Putamen (tissue), 1 donor: ENCODE results near the gene FILIP1L.

ENCODE experiments used
- DNase-seq: peaks from one replicate; pipeline ENCODE4 v3.0.0-alpha.2; 2016; ENCODE audit warnings: low spot score

FILIP1L gene

GRCh38 chr3:100125161-100125938 is 11.0 kb upstream of the FILIP1L start:
- DNase-seq = no peak

DNA sequence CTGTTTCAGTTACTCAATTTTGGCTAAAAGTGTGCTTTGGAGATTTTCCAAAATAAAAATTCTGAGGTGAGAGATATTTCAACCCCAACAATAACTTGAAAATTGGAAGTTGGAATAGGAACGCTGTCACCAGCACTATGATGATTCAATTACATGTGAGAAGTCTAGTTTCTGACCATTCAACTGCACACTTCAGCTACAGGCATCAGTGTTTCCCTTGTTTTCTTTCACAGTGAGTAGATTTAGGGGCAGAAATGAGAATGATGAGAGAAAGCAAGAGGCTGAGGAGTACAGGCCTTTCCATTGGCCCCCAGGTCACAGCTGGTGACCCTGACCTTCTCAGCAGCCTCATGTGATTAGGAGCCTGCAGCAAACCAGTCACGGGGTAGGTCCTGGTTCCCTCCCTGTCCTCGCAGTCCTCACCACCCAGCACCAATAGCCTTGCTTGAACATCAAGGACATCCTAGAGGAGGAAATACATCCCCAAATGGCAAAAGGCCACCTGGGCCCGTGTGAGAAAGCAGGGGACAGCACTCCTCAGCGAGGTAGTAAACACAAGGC is 10.0 kb upstream of the FILIP1L start:
- DNase-seq = no peak

- DNase-seq = no peak
Observed at GRCh38 chr3:100123112-100123511, 8.8 kb upstream of the FILIP1L start.

GRCh38 chr3:100122321-100122720 is 8.0 kb upstream of the FILIP1L start:
- no peak for DNase-seq

DNA sequence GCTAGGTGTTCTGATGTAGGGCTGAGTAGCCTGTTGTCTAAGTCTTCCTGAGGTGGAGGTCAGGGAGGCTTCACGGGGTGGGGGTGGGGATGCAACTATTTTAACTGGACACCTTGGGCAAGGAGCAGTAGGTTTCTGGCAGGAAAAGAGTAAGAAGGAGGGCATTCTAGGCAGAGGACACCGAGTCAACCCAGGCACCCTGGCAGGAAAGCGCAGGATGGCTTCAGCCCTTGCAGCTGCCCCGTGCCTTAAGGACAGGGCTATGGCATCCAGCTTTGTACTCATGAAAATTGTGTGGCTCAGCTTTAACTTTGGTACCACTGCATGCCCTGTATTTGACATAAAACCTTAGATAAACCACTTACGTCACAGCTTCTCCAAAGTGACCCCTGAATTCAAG is 6.4 kb upstream of the FILIP1L start:
- DNase-seq = no peak

DNA sequence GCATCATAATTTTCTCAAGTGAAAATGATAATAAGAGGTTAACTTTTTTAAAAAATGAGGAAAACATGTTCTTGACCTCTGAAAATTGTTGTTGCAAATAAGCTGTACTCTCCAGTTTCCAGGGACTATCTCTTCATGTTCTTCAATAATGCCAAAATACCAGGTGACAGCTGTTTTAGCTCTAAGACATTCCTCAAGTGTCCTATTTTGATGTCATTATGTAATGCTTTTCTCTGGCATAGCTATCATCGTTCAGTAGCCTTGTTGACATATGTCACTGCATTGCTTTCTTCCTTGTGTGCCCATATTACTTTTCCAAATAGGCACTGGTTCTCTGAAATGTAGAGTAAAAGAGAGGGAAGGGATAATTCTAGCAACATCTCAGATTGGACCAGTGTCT is 5.7 kb upstream of the FILIP1L start:
- DNase-seq = no peak

DNA sequence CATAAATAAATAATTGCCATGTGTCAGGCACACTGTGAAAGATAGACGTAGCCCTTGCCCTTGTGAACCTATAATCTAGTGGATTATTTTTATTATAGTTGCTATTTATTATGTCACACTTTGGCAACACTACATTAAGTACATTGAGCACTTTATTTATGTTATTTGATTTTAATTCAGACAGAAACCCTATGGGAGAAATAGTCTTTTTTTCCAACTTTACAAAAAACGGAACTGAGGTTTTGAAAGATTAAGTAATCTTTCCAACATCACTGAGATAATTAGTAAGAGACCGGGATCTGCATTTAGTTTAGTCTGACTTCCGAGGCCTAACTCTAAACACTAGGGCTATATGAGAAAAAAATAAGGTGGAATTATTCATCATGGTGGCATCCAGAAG is 2.8 kb upstream of the FILIP1L start:
- DNase-seq = no peak

DNA sequence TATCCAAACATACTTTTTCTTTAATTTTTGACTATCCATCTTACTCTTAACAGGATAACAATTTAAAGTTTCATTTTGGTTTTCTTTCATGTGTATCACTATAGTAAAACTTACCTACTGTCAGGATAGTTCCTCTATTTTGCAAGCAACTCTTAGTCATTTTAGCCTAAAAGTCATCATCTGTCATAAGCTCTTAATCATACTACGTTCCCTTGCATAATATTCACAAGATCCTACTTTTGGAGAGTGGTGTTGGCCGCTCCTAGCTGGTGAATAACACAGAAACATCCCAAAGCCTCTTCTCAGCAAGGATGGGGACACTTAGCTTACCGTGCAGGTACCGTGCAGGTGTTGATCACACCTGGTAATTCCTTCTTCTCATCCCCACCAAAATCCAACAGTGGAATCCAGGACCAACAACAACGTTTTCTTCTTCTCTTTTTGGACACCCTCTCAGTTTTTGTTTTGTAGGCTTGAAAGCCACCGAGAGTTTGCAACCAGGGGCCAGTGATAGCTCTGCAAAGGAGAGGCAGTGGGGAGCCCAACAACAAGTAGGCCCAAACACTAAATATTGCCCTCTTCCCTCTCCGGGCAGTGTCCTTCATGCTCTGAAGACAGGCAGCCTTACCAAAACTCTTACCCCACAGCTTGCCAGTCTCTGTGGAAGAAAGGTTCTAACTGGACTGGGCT is 433 bp downstream of the FILIP1L start:
- no peak for DNase-seq

DNA sequence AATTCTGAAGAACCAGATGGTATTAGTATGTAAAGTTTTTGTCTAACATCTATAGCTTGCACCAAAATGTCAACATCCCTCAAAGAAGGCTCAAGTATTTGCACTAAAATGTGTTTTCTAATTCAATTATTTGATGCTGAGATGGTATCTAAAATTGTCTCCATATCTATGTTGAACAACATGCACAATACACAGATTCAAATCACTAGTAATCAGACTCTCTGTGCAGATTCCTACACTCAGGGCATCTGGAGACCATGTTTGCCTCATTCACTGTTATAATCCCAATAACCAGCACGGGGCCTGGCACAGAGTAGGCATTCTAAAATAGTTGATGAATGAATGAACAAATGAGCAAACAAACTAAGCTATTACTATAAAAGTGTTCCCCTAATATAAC is 2.6 kb downstream of the FILIP1L start:
- no peak for DNase-seq

DNA sequence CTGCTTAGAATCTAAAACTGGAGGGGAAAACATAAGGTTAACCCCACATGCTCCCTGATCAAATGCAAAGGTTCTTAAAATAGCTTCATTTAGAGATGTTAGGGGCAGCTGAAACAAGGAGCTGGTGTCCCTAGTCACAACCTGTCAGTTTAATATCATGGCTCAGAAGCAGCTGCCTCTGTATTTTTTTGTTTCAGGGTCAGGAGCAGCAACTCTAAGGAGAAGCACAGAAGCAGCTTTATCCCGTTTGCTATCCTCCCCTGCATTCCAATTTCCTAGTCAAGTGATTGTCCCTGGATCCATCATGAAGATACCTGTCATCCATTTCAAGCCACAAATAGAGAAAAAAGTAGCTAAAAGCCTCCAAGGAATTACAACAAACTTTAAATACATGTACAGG is 4.1 kb downstream of the FILIP1L start:
- DNase-seq = no peak

GRCh38 chr3:100108464-100109079 is 5.7 kb downstream of the FILIP1L start:
- DNase-seq = no peak

GRCh38 chr3:100107221-100107814 is 7.0 kb downstream of the FILIP1L start:
- DNase-seq = no peak

GRCh38 chr3:100106531-100107141 is 7.7 kb downstream of the FILIP1L start:
- DNase-seq = no peak

DNA sequence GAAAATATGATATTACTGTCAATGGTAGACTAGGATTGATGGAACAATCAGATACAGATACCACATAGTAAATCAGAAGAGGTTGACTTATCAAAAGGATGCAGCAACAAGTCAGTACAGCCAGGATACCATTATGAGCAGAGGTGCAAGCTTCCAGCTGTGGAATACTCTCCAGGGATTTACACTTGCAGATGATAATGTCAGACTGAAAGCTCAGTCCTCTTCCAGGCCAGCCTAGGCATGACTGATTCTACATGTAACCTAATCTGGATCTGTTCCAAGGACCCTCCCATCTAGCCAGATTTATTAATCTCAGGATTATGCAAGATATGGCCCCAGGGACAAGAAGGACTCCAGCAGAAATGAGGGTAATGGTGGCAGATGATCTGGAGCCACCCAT is 8.2 kb downstream of the FILIP1L start:
- DNase-seq = no peak

DNA sequence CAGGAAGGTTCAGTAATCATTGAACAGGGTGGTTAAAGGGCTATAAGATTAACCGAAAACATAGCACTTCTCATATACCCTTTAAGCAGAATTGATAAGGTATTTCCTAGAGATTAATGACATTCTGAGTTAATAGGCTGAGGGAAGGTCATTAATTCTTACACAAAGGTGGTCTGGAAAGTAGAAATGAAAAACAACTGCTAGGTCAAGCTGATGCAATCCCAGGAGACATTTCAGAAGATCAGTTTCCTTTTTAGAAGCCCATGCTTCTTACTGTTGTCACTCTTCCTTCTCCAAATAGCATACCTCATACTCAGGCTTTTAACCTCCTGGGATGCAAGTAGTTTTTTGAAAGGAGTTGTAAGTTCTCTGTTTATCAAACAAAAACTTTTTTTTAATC is 8.8 kb downstream of the FILIP1L start:
- DNase-seq = no peak

DNA sequence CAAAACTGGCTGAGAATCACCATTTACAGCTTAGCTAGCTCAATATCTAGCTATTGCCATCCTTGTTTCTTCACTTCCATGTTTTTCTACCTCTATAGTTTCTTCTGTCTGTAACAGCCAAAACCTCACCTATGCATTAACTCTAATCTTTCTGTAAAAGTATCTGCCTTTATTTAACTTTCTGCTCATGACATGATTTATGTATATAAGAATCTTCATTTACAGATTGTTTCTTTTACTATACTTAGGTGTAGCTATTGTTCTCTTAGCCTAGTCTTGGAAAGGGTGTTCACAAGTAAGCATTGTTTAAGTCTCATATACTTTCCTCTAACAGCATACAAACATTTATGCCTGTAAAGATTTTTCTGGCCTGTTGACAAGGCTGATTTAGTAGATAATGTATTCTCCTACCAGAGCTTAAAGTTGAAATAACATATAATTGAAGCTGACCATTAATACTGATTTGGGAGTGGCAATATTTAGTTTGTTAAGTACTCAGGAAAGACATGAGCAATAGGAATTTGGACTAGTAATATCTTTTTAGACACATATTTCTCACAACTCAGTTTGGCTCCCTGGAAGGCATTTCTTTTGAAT is 9.4 kb downstream of the FILIP1L start:
- DNase-seq = no peak

- DNase-seq = no peak
Observed at GRCh38 chr3:100104442-100104798, 9.9 kb downstream of the FILIP1L start.

DNA sequence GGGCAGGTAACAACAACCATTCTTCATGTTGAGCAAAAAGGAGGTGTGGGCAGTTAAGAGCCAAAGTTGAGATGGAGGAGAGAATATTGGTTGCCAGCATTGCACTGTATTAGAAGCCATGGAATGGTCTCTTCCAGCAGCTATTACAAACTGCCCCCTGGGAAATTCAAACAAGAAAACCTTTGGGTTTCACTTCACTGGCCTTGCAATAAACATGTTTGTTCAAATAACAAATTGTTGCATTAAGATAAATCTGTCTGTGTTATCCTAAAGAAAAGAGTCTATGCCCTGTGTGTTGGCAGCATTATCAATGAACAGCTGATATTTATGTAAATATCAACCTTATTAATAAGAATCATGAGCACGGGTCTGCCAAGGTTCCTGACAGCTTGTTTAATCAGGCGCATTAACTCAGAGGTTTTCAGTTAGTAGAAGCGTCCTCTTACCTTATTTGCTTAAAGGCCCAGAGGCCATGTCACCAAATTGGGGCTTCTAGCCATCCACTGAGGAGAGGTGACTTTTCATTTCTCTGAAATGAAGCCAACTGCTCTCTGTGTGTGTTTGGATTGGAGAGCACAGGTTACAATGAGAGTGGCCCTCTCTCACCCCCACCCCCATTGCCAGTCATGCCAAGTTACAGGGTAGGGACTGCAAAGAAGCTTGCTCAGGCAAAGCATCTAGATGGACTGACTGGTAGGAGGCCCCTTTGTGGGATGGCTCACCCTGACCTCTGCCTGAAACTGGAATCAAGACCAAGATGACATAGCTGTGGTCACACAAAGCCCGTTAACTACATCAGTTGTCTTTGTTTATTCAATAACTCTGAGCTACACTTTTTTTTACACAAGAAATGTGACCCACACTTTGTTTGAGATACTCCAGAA is 10.5 kb downstream of the FILIP1L start:
- no peak for DNase-seq

DNA sequence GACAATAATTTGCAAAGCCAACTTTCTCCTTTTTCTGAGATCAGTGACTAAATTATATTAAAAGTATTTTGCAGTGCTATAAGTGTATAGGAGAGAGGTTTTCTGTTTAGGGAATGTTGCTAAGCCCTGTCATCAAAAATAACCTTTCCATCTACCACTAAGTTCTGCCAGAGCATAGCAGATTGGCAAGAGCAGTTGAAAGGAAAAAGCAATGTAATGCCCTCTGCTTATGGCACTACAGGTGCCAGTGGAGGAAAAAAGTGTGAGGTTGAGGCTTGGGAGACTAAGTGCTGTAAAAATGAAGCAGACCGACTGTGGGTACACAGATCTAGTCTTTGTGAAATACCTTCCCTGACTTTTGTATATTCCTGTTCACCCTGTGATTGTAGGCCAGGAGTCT is 11.5 kb downstream of the FILIP1L start:
- no peak for DNase-seq

GRCh38 chr3:100100425-100100824 is 13.9 kb downstream of the FILIP1L start:
- DNase-seq = no peak

- no peak for DNase-seq
Observed at GRCh38 chr3:100099621-100100020, 14.7 kb downstream of the FILIP1L start.
